Islet precursor cell (in vitro differentiated cells): Measurements from ENCODE around the gene DFFA.
"Not testable (repeated sequence)": the region's sequence is repeated elsewhere in the genome, so short reads cannot be mapped to it uniquely, and the experiment has no call there.

Experiments used
- DNase-seq: peaks from one replicate; pipeline ENCODE4 v3.0.0-alpha.2; 2018

The DFFA gene

GRCh38 chr1:10457462-10457861 is 14.9 kb downstream of the DFFA start:
- not testable (repeated sequence) for DNase-seq

- no peak for DNase-seq
These were observed 15.7 kb downstream of the DFFA start for GRCh38 chr1:10456661-10457060.

GRCh38 chr1:10456048-10456447 is 16.3 kb downstream of the DFFA start:
- DNase-seq: no peak

- DNase-seq: peak; percentile 67
These were observed 21.0 kb downstream of the DFFA start for GRCh38 chr1:10451287-10451686.

GRCh38 chr1:10450836-10451235 is 21.5 kb downstream of the DFFA start:
- DNase-seq: no peak

GRCh38 chr1:10450156-10450814 is 22.0 kb downstream of the DFFA start:
- DNase-seq: no peak

GRCh38 chr1:10449751-10450150 is 22.6 kb downstream of the DFFA start, which contains the start of gene CORT:
Gene CORT (plus strand): TSS chr1:10450031. CDS start chr1:10450224, 193 bp downstream.
- no peak for DNase-seq

- DNase-seq: no peak
These were observed 25.4 kb downstream of the DFFA start for GRCh38 chr1:10446790-10447422.

- DNase-seq: no peak
These were observed 27.4 kb downstream of the DFFA start for GRCh38 chr1:10444795-10445397.

- no peak for DNase-seq
These were observed 28.1 kb downstream of the DFFA start for GRCh38 chr1:10444248-10444647.

- DNase-seq: no peak
These were observed 31.5 kb downstream of the DFFA start for GRCh38 chr1:10440794-10441193.

- DNase-seq: no peak
These were observed 32.0 kb downstream of the DFFA start for GRCh38 chr1:10440305-10440704.

- DNase-seq: peak; percentile 80
These were observed 33.6 kb downstream of the DFFA start for GRCh38 chr1:10438677-10439163.

GRCh38 chr1:10437052-10437451 is 35.3 kb downstream of the DFFA start:
- DNase-seq: no peak

GRCh38 chr1:10434590-10434989 is 37.7 kb downstream of the DFFA start:
- no peak for DNase-seq

GRCh38 chr1:10433790-10434189 is 38.5 kb downstream of the DFFA start:
- no peak for DNase-seq

- DNase-seq: no peak
These were observed 39.2 kb downstream of the DFFA start for GRCh38 chr1:10432910-10433700.

- DNase-seq: no peak
These were observed 41.1 kb downstream of the DFFA start for GRCh38 chr1:10431070-10431730.

GRCh38 chr1:10430216-10431069 is 41.9 kb downstream of the DFFA start, which contains the start of gene CENPS:
Gene CENPS (plus strand): TSS chr1:10430433. CDS start chr1:10430518, 85 bp downstream.
- peak; percentile 92 for DNase-seq

- DNase-seq: no peak
These were observed 42.5 kb downstream of the DFFA start for GRCh38 chr1:10429868-10430215.

- no peak for DNase-seq
These were observed 43.3 kb downstream of the DFFA start for GRCh38 chr1:10428984-10429383.

- DNase-seq: not testable (repeated sequence)
These were observed 45.8 kb downstream of the DFFA start for GRCh38 chr1:10426535-10426848.
